Choroid plexus epithelial cell (primary cell): ENCODE measurements around the gene PDXP.

ENCODE experiments used
- DNase-seq: peaks from one replicate; pipeline ENCODE4 v3.0.0-alpha.2; 2010; ENCODE audit warnings: low read depth
- H3K4me3 ChIP-seq: 2 replicates; pipeline ENCODE4 v1.5.1; 2011; ENCODE audit warnings: low read depth, mild to moderate bottlenecking, control low read depth, low read length, moderate library complexity
- CTCF ChIP-seq: conservative IDR thresholded peaks from 2 replicates; pipeline ENCODE4 v1.5.1; 2011; ENCODE audit warnings: low read depth, mild to moderate bottlenecking, control low read depth, inconsistent platforms, low read length, moderate library complexity

The PDXP gene

GRCh38 chr22:37639070-37639760 lies 19.3 kb upstream of the PDXP start, which contains the start of gene SH3BP1:
Gene SH3BP1 (plus strand): TSS chr22:37639669. CDS start chr22:37639788, 119 bp downstream.
- DNase-seq, result peak; percentile 35
- no peak for TF ChIP-seq CTCF

GRCh38 chr22:37639771-37640590 lies 18.5 kb upstream of the PDXP start:
- TF ChIP-seq CTCF, result no peak
- peak overlapping the region; percentile 76 for H3K4me3 ChIP-seq
- DNase-seq, result no peak

More at GRCh38 chr22:37639070-37639760, 19.3 kb upstream of the PDXP start, which contains the start of gene SH3BP1:
- H3K4me3 ChIP-seq, result peak within 1 kb of the TSS; percentile 76

DNA sequence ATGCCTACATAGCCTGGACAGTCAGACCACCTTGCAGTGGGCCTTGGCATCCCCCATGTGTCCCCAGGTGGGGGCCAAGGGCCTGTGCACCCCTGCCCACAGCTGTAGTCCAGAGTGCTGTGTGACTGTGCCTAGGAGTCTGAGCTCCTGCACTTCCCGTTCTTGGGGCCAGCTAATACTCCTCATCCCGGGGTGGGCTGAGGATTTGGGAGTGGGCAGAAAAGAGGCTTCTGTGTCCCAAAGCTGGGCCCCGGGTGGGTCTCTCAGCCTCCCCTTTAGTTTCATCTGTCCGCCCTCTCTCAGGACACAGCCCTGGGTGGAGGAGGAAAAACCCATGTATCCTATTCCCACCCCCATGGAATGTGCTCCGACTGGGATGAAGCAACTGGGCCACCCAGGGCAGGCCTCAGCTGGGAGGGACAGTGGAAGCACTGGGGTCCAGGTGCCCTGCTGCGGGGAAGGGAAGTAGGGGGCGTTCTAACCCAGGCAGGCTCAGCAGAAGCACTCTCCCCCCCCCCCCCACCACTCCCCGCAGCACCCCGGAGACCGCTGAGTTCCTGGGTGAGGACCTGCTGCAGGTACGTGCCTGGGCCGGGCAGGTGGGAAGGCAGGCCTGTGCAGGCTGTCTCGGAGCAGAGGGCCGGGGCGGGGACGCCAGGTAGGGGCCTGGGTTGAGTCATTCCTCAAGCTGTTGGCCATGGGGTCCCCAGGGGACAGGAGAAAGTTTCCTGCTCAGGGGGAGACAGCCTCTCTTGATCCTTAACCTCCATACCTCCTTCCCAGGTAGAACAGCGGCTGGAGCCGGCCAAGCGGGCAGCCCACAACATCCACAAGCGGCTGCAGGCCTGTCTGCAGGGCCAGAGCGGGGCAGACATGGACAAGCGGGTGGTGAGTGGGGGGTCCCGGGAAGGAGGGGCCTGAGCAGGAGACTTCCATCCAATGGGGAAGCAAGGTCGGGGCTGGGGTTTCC lies 17.6 kb upstream of the PDXP start:
- no peak for DNase-seq
- H3K4me3 ChIP-seq, result peak overlapping the region; percentile 76
- TF ChIP-seq CTCF, result no peak

GRCh38 chr22:37641561-37641949 lies 17.0 kb upstream of the PDXP start:
- DNase-seq, result no peak
- H3K4me3 ChIP-seq, result peak overlapping the region; percentile 8
- no peak for TF ChIP-seq CTCF

DNA sequence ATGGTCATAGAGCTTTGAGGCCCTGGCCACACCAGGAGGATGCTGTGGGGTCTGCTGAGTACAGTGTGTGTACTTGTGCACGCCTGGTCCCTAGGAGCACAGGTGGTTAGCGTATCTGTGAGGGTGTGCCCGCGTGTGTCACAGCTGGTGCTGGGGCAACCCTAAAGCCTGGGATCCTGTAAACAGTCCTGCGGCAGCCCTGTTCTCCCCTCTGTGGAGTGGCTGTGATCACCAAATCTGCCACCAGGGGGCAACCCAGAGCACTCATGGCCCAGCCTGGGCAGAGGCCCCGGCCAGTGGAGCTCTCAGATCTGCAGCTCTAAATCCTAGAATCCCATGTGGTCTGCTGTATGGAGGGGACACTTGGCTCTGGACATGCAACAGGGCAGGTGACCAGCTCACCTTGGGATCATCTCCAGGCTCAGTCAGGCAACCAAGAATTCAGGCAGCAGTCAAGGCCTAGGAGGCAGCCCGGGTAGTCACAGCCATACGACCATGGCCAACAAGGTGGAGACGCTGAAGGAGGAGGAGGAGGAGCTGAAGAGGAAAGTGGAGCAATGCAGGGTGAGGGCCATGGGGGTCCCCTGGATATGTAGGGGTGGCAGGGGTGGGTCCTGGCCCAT lies 15.2 kb upstream of the PDXP start:
- peak; percentile 93 for TF ChIP-seq CTCF
- peak overlapping the region; percentile 14 for H3K4me3 ChIP-seq

DNA sequence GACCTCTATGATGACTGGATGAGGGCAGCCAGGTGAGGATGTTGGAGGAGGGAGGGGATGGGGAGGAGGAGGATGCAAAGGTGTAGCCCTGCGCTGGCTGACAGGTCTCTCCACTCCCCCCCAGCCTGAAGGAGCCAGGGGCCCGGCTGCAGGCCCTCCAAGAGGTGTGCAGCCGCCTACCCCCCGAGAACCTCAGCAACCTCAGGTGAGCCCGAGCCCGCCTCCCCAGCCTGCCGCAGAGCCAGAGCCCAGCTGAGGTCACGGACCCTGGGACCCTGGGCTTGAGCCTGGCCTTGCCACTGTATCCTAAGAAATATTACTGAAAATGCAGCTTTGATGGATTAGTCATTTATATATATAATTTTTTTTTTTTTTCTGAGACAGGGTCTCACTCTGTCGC lies 11.2 kb upstream of the PDXP start:
- TF ChIP-seq CTCF, result no peak
- H3K4me3 ChIP-seq, result no peak overlapping the region
- DNase-seq, result no peak

More for the DNA sequence above, 15.2 kb upstream of the PDXP start:
- DNase-seq, result peak; percentile 74
